GM10847 (cell line): ENCODE data around the gene GPHA2.

ENCODE experiments used
- POLR2A ChIP-seq: IDR thresholded peaks from 2 replicates; pipeline ENCODE4 v1.6.1; 2011; ENCODE audit not compliant: insufficient read length; ENCODE audit errors: extremely low read depth

The GPHA2 gene

GRCh38 chr11:64933213-64933934, 2.3 kb downstream of the GPHA2 start:
- TF ChIP-seq POLR2A = no peak

DNA sequence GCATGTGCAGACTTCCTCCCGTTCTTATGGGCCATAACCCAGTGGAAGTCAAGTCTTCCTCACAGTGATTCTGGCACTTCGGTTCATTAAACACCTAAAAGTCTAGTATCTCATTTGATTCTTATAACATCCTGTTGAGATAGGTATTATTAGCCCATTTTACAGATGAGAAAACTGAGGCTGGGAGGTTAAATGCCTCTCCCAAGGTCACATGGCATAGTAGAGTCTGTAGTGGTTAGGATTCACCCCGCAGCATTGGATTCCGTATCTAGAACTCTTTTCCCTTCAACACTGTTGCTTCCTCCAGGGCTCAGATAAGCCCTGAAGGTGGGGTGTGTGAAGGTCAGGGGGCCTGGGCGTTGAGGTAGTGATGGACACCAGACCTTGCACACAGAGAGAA, 3.4 kb downstream of the GPHA2 start:
- TF ChIP-seq POLR2A = no peak

GRCh38 chr11:64931290-64931689, 4.4 kb downstream of the GPHA2 start:
- TF ChIP-seq POLR2A = no peak

GRCh38 chr11:64930340-64930739, 5.4 kb downstream of the GPHA2 start:
- no peak for TF ChIP-seq POLR2A

DNA sequence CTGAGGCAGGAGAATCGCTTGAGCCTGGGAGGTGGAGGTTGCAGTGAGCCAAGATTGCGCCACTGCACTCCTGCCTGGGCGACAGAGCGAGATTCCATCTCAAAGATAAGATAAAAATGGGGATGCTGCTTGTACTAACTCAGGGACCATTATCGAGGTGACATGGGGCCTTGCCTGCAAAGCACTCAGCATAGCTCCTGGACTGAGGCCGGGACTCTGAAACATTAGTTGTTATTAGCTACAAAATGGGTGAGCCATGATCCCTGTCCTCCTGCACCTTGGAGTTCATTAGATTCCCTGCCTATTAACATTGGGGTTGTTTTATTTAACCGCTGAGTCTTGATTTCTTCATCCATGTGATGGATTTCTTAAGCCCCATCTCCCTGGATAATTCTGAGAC, 6.1 kb downstream of the GPHA2 start:
- TF ChIP-seq POLR2A = no peak

- no peak for TF ChIP-seq POLR2A
Observed at GRCh38 chr11:64928957-64929356, 6.7 kb downstream of the GPHA2 start.

GRCh38 chr11:64926689-64927088, 9.0 kb downstream of the GPHA2 start:
- TF ChIP-seq POLR2A = no peak

GRCh38 chr11:64925536-64926436, 9.9 kb downstream of the GPHA2 start:
- no peak for TF ChIP-seq POLR2A

GRCh38 chr11:64924910-64925284, 10.8 kb downstream of the GPHA2 start:
- no peak for TF ChIP-seq POLR2A

GRCh38 chr11:64923944-64924909, 11.5 kb downstream of the GPHA2 start, which contains the start of gene PPP2R5B:
Gene PPP2R5B, plus strand, starts transcription at chr11:64924689. Its CDS starts 1,046 bp downstream, at chr11:64925735.
- TF ChIP-seq POLR2A = no peak

- no peak for TF ChIP-seq POLR2A
Observed at GRCh38 chr11:64923151-64923661, 12.5 kb downstream of the GPHA2 start.

DNA sequence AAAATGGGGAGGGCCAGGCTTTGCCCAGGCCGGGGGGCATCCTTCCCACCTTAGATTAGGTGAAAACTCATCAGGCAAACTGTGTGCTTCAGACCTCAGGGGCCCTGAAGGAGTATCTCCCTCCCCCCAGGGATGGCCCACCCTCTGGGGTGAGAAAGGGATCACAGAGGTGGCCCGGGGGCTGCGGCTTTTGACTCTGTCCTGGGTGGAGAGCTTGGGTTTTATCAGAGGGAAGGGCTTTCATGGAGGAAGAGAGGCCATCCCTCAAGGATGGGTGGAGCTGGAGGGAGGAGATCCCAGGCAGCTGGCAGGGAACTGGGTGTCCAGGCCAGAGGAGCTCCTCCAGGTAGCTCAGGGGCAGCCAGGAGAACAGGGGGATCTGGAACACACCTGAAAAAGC, 14.3 kb downstream of the GPHA2 start:
- TF ChIP-seq POLR2A = no peak

- TF ChIP-seq POLR2A = no peak
Observed at GRCh38 chr11:64920124-64920523, 15.6 kb downstream of the GPHA2 start.

DNA sequence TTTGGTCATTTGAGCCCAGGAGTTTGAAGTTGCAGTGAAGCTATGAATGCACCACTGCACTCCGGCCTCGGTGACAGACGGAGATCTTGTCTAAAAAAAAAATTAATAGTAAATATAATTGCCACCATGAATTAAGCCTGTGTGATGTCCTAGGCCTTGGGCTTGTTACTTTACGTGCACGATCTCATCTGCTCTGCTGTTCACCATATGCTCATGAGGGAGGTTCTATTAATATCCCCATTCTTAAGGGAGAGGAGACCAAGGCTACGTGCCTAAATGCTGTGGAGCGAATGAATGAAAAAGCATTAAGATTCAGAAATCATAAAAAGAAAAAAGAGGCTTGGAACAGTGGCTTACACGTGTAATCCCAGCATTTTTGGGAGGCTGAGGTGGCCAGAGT, 16.1 kb downstream of the GPHA2 start:
- TF ChIP-seq POLR2A = no peak

DNA sequence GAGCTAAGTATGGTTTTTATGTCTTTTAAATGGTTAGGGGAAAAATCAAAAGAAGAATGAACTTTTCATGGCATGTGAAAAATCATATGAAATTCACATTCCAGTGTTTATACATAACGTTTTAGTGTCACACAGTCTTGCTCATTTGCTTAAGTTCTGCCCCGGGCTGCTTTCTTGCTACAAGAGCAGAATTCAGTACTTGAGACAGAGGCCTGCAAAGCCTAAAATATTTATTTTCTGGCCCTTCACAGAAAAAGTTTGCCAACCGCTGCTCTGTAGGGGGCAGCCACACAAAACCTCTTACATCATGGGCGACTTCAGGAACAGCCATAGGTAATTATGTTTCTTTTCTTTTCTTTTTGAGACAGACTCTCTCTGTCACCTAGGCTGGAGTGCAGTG, 17.7 kb downstream of the GPHA2 start:
- TF ChIP-seq POLR2A = no peak

DNA sequence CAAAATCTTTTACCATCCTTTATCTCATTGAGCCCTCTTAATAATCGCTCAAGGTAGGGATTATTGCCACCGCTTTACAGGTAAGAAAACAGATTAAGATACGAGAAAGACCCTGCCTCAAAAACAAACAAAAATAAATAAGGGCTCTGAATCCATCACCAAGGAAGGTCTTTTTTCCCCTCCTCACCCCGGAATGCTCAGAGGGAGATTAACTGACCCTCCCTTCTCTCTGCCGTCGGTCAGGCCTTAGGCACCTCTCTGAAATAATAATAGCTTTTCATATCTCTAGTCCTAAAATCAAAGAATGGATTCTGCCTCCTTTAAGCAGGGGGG, 18.1 kb downstream of the GPHA2 start:
- TF ChIP-seq POLR2A = no peak
